SK-N-SH (cell line): ENCODE measurements around the gene PSMG4. TPM values are rescaled to one million over a fixed set of nuclear protein-coding genes. Genes with fewer than 3 reads are reported as not detected.

Experiments used
- CTCF ChIA-PET: fragments of 300-600, 350-600 bp; formaldehyde crosslinking; extraction: SDS; loops from one replicate; lab custom pipeline; 2021; lab: Yijun Ruan, JAX
- POLR2A ChIA-PET: fragments of 350-600 bp; sonication (Branson Sonifier 250); formaldehyde crosslinking; extraction: SDS; loops from one replicate; lab custom pipeline; 2020; ENCODE audit warnings: antibody characterized with exemption, inconsistent platforms; lab: Yijun Ruan, JAX
- DNase-seq: peaks from one replicate; pipeline ENCODE4 v3.0.0; 2012
- H2AFZ ChIP-seq: fragments of 200-600 bp; sonication (generic); 2 replicates; pipeline ENCODE4 v1.8.1; 2016; ENCODE audit warnings: antibody characterized with exemption, mild to moderate bottlenecking, low read depth
- H3F3A ChIP-seq: fragments of 200-600 bp; sonication (generic); replicated peaks from 2 replicates; pipeline ENCODE3; 2016; ENCODE audit warnings: antibody characterized with exemption, mild to moderate bottlenecking; ENCODE audit not compliant: insufficient read depth
- H3K27ac ChIP-seq, 2 experiments: fragments of 200-500 bp in 1 of 2; fragments of 200-600 bp in 1 of 2; sonication (Bioruptor generic) in 1 of 2; sonication (generic), shearing (Covaris generic) in 1 of 2; 2 replicates each; pipeline versions ENCODE4 v1.5.1 to v1.6.1; 2014 to 2016; ENCODE audit warnings: low read depth in 2 of 2, inconsistent platforms in 1 of 2, low read length in 1 of 2, mild to moderate bottlenecking in 1 of 2, mixed read lengths in 1 of 2
- H3K27me3 ChIP-seq: fragments of 200-600 bp; sonication (generic), shearing (Covaris generic); 2 replicates; pipeline ENCODE4 v1.6.1; 2016; ENCODE audit warnings: mixed run types; ENCODE audit not compliant: insufficient read depth
- H3K36me3 ChIP-seq, 2 experiments: fragments of 200-500 bp in 1 of 2; fragments of 200-600 bp in 1 of 2; sonication (Bioruptor generic) in 1 of 2; sonication (generic) in 1 of 2; replicated peaks in 1 of 2; 2 replicates each; pipeline versions ENCODE3 to v1.5.1; 2014 to 2016; ENCODE audit warnings: low read length in 1 of 2, mild to moderate bottlenecking in 1 of 2; ENCODE audit not compliant: insufficient read depth in 2 of 2, control insufficient read depth in 1 of 2
- H3K4me1 ChIP-seq, 2 experiments: fragments of 200-500 bp in 1 of 2; fragments of 200-600 bp in 1 of 2; sonication (Bioruptor generic) in 1 of 2; sonication (generic), shearing (Covaris generic) in 1 of 2; 2 replicates each; pipeline versions ENCODE4 v1.5.1 to v1.6.1; 2014 to 2016; ENCODE audit warnings: low read depth in 1 of 2, low read length in 1 of 2, mixed run types in 1 of 2; ENCODE audit not compliant: insufficient read depth in 2 of 2, control insufficient read depth in 1 of 2
- H3K4me2 ChIP-seq: fragments of 200-600 bp; sonication (generic), shearing (Covaris generic); 2 replicates; pipeline ENCODE4 v1.6.1; 2017; ENCODE audit warnings: mixed run types
- H3K4me3 ChIP-seq, 2 experiments: fragments of 200-500 bp in 1 of 2; fragments of 200-600 bp in 1 of 2; sonication (Bioruptor generic) in 1 of 2; sonication (generic), shearing (Covaris generic) in 1 of 2; 2 replicates each; pipeline versions ENCODE4 v1.5.1 to v1.8.1; 2014 to 2016; ENCODE audit warnings: low read depth in 2 of 2, inconsistent platforms in 1 of 2, low read length in 1 of 2, mild to moderate bottlenecking in 1 of 2, mixed read lengths in 1 of 2, moderate library complexity in 1 of 2
- H3K79me2 ChIP-seq: fragments of 200-600 bp; sonication (generic); 2 replicates; pipeline ENCODE4 v1.8.1; 2017; ENCODE audit warnings: mild to moderate bottlenecking; ENCODE audit not compliant: insufficient read depth
- H3K9ac ChIP-seq: fragments of 200-600 bp; sonication (generic); 2 replicates; pipeline ENCODE4 v1.6.1; 2017; ENCODE audit warnings: mixed run types
- H3K9me2 ChIP-seq: fragments of 200-600 bp; sonication (generic); 2 replicates; pipeline ENCODE4 v1.6.1; 2017; ENCODE audit warnings: mixed run types
- H3K9me3 ChIP-seq: fragments of 200-600 bp; sonication (generic); 2 replicates; pipeline ENCODE4 v1.6.1; 2017; ENCODE audit warnings: mixed run types, mild to moderate bottlenecking, moderate library complexity
- H4K20me1 ChIP-seq: fragments of 200-600 bp; sonication (generic); 2 replicates; pipeline ENCODE4 v1.6.1; 2017; ENCODE audit warnings: mild to moderate bottlenecking, mixed run types; ENCODE audit not compliant: insufficient read depth
- EP300 ChIP-seq, 2 experiments: IDR thresholded peaks; 2 replicates each; pipeline versions ENCODE4 v1.4.0 to v1.6.1; 2012; ENCODE audit warnings: borderline replicate concordance in 1 of 2, low read depth in 1 of 2, low read length in 1 of 2
- FOSL2 ChIP-seq: IDR thresholded peaks from 2 replicates; pipeline ENCODE4 v1.4.0; 2012; ENCODE audit warnings: low read depth, mild to moderate bottlenecking, moderate library complexity, borderline replicate concordance
- FOXJ3 ChIP-seq: sonication (generic); formaldehyde crosslinking; IDR thresholded peaks from 2 replicates; pipeline ENCODE4 v1.5.1; 2020; ENCODE audit warnings: mild to moderate bottlenecking, missing genetic modification reagents
- FOXM1 ChIP-seq: IDR thresholded peaks from 2 replicates; pipeline ENCODE4 v1.4.0; 2012; ENCODE audit warnings: low read depth, mild to moderate bottlenecking
- GABPA ChIP-seq: IDR thresholded peaks from 2 replicates; pipeline ENCODE4 v1.4.0; 2012; ENCODE audit warnings: low read depth, mild to moderate bottlenecking
- GATA2 ChIP-seq: sonication (generic); formaldehyde crosslinking; IDR thresholded peaks from 2 replicates; pipeline ENCODE4 v1.5.0; 2020; ENCODE audit warnings: mild to moderate bottlenecking, missing genetic modification reagents
- MAX ChIP-seq: IDR thresholded peaks from 2 replicates; pipeline ENCODE4 v1.4.0; 2012; ENCODE audit warnings: low read depth
- MEF2A ChIP-seq: IDR thresholded peaks from 2 replicates; pipeline ENCODE4 v1.4.0; 2012; ENCODE audit warnings: low read depth, borderline replicate concordance
- NFIC ChIP-seq: IDR thresholded peaks from 2 replicates; pipeline ENCODE4 v1.4.0; 2012; ENCODE audit warnings: borderline replicate concordance
- NRF1 ChIP-seq: IDR thresholded peaks from 2 replicates; pipeline ENCODE4 v1.6.1; 2012; ENCODE audit warnings: low read depth, mild to moderate bottlenecking, low read length
- POLR2AphosphoS5 ChIP-seq: IDR thresholded peaks from 2 replicates; pipeline ENCODE4 v1.6.1; 2012; ENCODE audit warnings: low read depth, low read length
- RAD21 ChIP-seq: IDR thresholded peaks from 2 replicates; pipeline ENCODE4 v1.6.1; 2012; ENCODE audit warnings: mild to moderate bottlenecking, low read length
- RCOR1 ChIP-seq: fragments of 150-350 bp; IDR thresholded peaks from 2 replicates; pipeline ENCODE4 v1.6.1; 2017; ENCODE audit warnings: antibody characterized with exemption, low read length
- RXRA ChIP-seq: IDR thresholded peaks from 2 replicates; pipeline ENCODE4 v1.4.0; 2012; ENCODE audit warnings: low read depth, mild to moderate bottlenecking, borderline replicate concordance
- SIN3A ChIP-seq: IDR thresholded peaks from 2 replicates; pipeline ENCODE4 v1.6.1; 2012; ENCODE audit warnings: low read depth, mild to moderate bottlenecking, low read length, moderate library complexity, borderline replicate concordance
- TCF12 ChIP-seq: IDR thresholded peaks from 2 replicates; pipeline ENCODE4 v1.4.0; 2012
- TEAD4 ChIP-seq: IDR thresholded peaks from 2 replicates; pipeline ENCODE4 v1.4.0; 2012; ENCODE audit warnings: mild to moderate bottlenecking, borderline replicate concordance; ENCODE audit not compliant: insufficient read depth
- YY1 ChIP-seq: IDR thresholded peaks from 2 replicates; pipeline ENCODE4 v1.4.0; 2012; ENCODE audit warnings: low read depth, mild to moderate bottlenecking
- WGBS: methylation state at CpG from one replicate; pipeline ENCODE4 v1.1.6; 2017; ENCODE audit warnings: low lambda C conversion rate; 5-methylcytosine and 5-hydroxymethylcytosine counted together
- polyA plus RNA-seq, 3 experiments: library from polyadenylated mRNA; depleted of rRNA; stranded (reverse); fragments of >200 nt; gene quantifications; 2 replicates each; pipeline ENCODE4 v1.2.3, GENCODE V29; 2012
- TF ChIP-seq, protein P1 (sequence below): fragments of 150-350 bp; IDR thresholded peaks from 2 replicates; pipeline ENCODE4 v1.6.1; 2017; ENCODE audit warnings: antibody characterized with exemption, low read length, low read depth, borderline replicate concordance
- TF ChIP-seq, protein P2 (sequence below): IDR thresholded peaks from 2 replicates; pipeline ENCODE4; 2012
- TF ChIP-seq, protein P3 (sequence below): IDR thresholded peaks from 2 replicates; pipeline ENCODE4 v1.4.0; 2012; ENCODE audit warnings: low read depth, borderline replicate concordance

Gene PSMG4
- polyA plus RNA-seq, 1 of the 3 experiments (the other 2 are of a cell fraction), result 61.3 TPM

- DNase-seq, result no peak
- Histone ChIP-seq H3K4me2 (peak overlapping the region; percentile 94), H3K4me3 (peak overlapping the region; percentile 84 to 86), H3K4me1 (peaks cover 10 to 11% of the 10 kb centered on the region in 2 experiments; a peak in 3 of 4 replicates), H2AFZ (peak overlapping the region; percentile 93), H3K27ac (peak overlapping the region; percentile 90 to 97), H3F3A (peaks cover 20% of the 10 kb centered on the region), H4K20me1 (no peaks in the 10 kb centered on the region), H3K9me3 (no peaks in the 10 kb centered on the region), H3K79me2 (peaks cover under 1% of the 10 kb centered on the region; the same call in 1 of the 2 replicates), H3K9me2 (no peaks in the 10 kb centered on the region), H3K27me3 (peaks cover 12% of the 10 kb centered on the region; the same call in 1 of the 2 replicates), H3K36me3 (no peaks in the 10 kb centered on the region), H3K9ac (peak overlapping the region; percentile 93)
- TF ChIP-seq GATA2, result no peak
- TF ChIP-seq FOXM1, result no peak
- no peak for TF ChIP-seq SIN3A
- TF ChIP-seq MAX, result no peak
- no peak for TF ChIP-seq RCOR1
- TF ChIP-seq, protein P1, sequence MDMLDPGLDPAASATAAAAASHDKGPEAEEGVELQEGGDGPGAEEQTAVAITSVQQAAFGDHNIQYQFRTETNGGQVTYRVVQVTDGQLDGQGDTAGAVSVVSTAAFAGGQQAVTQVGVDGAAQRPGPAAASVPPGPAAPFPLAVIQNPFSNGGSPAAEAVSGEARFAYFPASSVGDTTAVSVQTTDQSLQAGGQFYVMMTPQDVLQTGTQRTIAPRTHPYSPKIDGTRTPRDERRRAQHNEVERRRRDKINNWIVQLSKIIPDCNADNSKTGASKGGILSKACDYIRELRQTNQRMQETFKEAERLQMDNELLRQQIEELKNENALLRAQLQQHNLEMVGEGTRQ, result no peak
- no peak for TF ChIP-seq NFIC
- TF ChIP-seq MEF2A, result no peak
- TF ChIP-seq RXRA, result no peak
- TF ChIP-seq TEAD4, result no peak
- TF ChIP-seq TCF12, result no peak
- TF ChIP-seq POLR2AphosphoS5, result no peak
- no peak for TF ChIP-seq FOXJ3 (CRISPR knock-in tag)
- TF ChIP-seq NRF1, result no peak
- POLR2A ChIA-PET, result interaction anchor here (0.6 to 5.1 kb wide), 7 partner anchors 17 to 247 kb away, joined by 3 to 88 read pairs (median 5); partner anchors contain the start of gene TUBB2A
- CTCF ChIA-PET, result interaction anchor here (0.7 to 9.6 kb wide), 7 partner anchors 13 to 110 kb away, joined by 3 to 63 read pairs (median 4); no protein-coding TSS in a partner anchor
- 29% methylated on average over 16 of the region's 23 CpGs for WGBS
Measured at GRCh38 chr6:3232017-3232945, 26.5 kb upstream of the PSMG4 start.

DNA sequence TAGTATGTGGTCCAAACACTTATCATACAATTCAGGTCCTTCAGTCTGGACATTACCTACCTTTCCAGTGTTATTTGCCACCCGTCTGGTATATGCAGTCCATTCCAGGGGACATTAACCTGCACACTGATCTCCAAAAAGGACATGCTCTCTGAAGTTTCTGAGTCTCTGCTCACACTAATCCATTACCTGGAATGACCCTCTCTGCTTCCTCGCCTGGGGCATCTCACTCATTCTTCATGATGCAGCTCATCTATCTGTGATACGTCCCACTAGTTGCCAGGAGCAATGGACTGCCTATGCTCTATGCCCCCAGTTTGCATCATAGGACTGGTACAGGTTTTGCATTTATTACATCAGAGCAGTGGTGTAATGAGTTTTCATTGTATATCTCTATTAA is 25.4 kb upstream of the PSMG4 start:
- Histone ChIP-seq H3K4me1 (peaks cover 10 to 11% of the 10 kb centered on the region in 2 experiments; a peak in 3 of 4 replicates), H2AFZ (no peak overlapping the region), H3K9me2 (no peaks in the 10 kb centered on the region), H3K27ac (no peak overlapping the region), H3F3A (peaks cover 20% of the 10 kb centered on the region), H4K20me1 (no peaks in the 10 kb centered on the region), H3K36me3 (no peaks in the 10 kb centered on the region), H3K9me3 (no peaks in the 10 kb centered on the region), H3K79me2 (no peaks in the 10 kb centered on the region), H3K9ac (no peak overlapping the region), H3K4me2 (no peak overlapping the region), H3K4me3 (no peak overlapping the region), H3K27me3 (peaks cover 8% of the 10 kb centered on the region; the same call in 1 of the 2 replicates)
- ChIA-PET POLR2A (interaction anchor here (1.5 to 1.9 kb wide), 2 partner anchors 14 to 76 kb away, joined by 9 read pairs; partner anchors contain the start of gene TUBB2A), CTCF (interaction anchor here (0.6 to 9.6 kb wide), 3 partner anchors 13 to 522 kb away, joined by 3 to 63 read pairs (median 25); no protein-coding TSS in a partner anchor)
- no peak for DNase-seq
- WGBS, result 97% methylated on average over 3 of the region's 3 CpGs
- TF ChIP-seq RAD21, result no peak
- TF ChIP-seq GABPA, result no peak
- TF ChIP-seq, protein P2, sequence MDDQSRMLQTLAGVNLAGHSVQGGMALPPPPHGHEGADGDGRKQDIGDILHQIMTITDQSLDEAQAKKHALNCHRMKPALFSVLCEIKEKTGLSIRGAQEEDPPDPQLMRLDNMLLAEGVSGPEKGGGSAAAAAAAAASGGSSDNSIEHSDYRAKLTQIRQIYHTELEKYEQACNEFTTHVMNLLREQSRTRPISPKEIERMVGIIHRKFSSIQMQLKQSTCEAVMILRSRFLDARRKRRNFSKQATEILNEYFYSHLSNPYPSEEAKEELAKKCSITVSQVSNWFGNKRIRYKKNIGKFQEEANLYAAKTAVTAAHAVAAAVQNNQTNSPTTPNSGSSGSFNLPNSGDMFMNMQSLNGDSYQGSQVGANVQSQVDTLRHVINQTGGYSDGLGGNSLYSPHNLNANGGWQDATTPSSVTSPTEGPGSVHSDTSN, result no peak
- TF ChIP-seq FOXM1, result no peak
- TF ChIP-seq FOSL2, result no peak
- no peak for TF ChIP-seq RCOR1
- no peak for TF ChIP-seq MEF2A
- TF ChIP-seq, protein P1, result no peak
- TF ChIP-seq MAX, result no peak
- TF ChIP-seq, protein P3, sequence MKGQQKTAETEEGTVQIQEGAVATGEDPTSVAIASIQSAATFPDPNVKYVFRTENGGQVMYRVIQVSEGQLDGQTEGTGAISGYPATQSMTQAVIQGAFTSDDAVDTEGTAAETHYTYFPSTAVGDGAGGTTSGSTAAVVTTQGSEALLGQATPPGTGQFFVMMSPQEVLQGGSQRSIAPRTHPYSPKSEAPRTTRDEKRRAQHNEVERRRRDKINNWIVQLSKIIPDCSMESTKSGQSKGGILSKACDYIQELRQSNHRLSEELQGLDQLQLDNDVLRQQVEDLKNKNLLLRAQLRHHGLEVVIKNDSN, result no peak
- no peak for TF ChIP-seq FOXJ3 (CRISPR knock-in tag)
- TF ChIP-seq EP300 (IDR thresholded peaks at IDR 0.05; ENCODE audit: borderline replicate concordance in 1 of 2, low read depth in 1 of 2, low read length in 1 of 2), result no peak
- no peak for TF ChIP-seq SIN3A
- TF ChIP-seq YY1, result no peak
